ENCODE data around the gene FAM120B. TPM values are rescaled to one million over a fixed set of nuclear protein-coding genes. Genes with fewer than 3 reads are reported as not detected.

FAM120B gene
- total RNA-seq, 1 donor from 2014 or later, result 33.7 TPM

- Mint-ChIP-seq H3K9me3 (peaks cover 9% of the 10 kb centered on the region), H3K36me3 (ENCODE audit: low read depth) (peaks cover 16% of the 10 kb centered on the region), H3K4me3 (peak overlapping the region; percentile 81), H3K27me3 (ENCODE audit: low read depth) (peaks cover 83% of the 10 kb centered on the region), H3K4me1 (peaks cover 55% of the 10 kb centered on the region), H3K27ac (ENCODE audit: unreplicated experiment) (no peak overlapping the region)
- no peak for TF ChIP-seq CTCF (conservative IDR thresholded peaks at IDR 0.05)
- no peak for DNase-seq (ENCODE audit: low read depth, low spot score)
These were observed 9.6 kb upstream of the FAM120B start for GRCh38 chr6:170296746-170297575.

- no peak for DNase-seq (ENCODE audit: low read depth, low spot score)
- peaks cover 47% of the 10 kb centered on the region for H3K4me1 Mint-ChIP-seq
- H3K27me3 Mint-ChIP-seq (ENCODE audit: low read depth), result peaks cover 78% of the 10 kb centered on the region
- H3K36me3 Mint-ChIP-seq (ENCODE audit: low read depth), result peaks cover 19% of the 10 kb centered on the region
- H3K4me3 Mint-ChIP-seq, result peak overlapping the region; percentile 81
- TF ChIP-seq CTCF (conservative IDR thresholded peaks at IDR 0.05), result no peak
- peaks cover 9% of the 10 kb centered on the region for H3K9me3 Mint-ChIP-seq
- peak overlapping the region; percentile 81 for H3K27ac Mint-ChIP-seq (ENCODE audit: unreplicated experiment)
These were observed 8.8 kb upstream of the FAM120B start for GRCh38 chr6:170297576-170298330.

GRCh38 chr6:170298688-170299087 lies 7.9 kb upstream of the FAM120B start:
- DNase-seq (ENCODE audit: low read depth, low spot score), result no peak
- no peak for TF ChIP-seq CTCF (conservative IDR thresholded peaks at IDR 0.05)
- Mint-ChIP-seq H3K27me3 (ENCODE audit: low read depth) (peaks cover 69% of the 10 kb centered on the region), H3K36me3 (ENCODE audit: low read depth) (peaks cover 19% of the 10 kb centered on the region), H3K27ac (ENCODE audit: unreplicated experiment) (no peak overlapping the region), H3K4me1 (peaks cover 38% of the 10 kb centered on the region), H3K9me3 (peaks cover 11% of the 10 kb centered on the region), H3K4me3 (peak overlapping the region; percentile 81)

GRCh38 chr6:170301184-170301583 lies 5.4 kb upstream of the FAM120B start:
- H3K9me3 Mint-ChIP-seq, result peaks cover 11% of the 10 kb centered on the region
- peaks cover 28% of the 10 kb centered on the region for H3K4me1 Mint-ChIP-seq
- no peak for TF ChIP-seq CTCF (conservative IDR thresholded peaks at IDR 0.05)
- no peak overlapping the region for H3K27ac Mint-ChIP-seq (ENCODE audit: unreplicated experiment)
- peaks cover 26% of the 10 kb centered on the region for H3K36me3 Mint-ChIP-seq (ENCODE audit: low read depth)
- no peak for DNase-seq (ENCODE audit: low read depth, low spot score)
- H3K27me3 Mint-ChIP-seq (ENCODE audit: low read depth), result peaks cover 55% of the 10 kb centered on the region
- no peak overlapping the region for H3K4me3 Mint-ChIP-seq

GRCh38 chr6:170305805-170306323 lies 694 bp upstream of the FAM120B start:
- H3K4me1 Mint-ChIP-seq, result peaks cover 32% of the 10 kb centered on the region
- H3K9me3 Mint-ChIP-seq, result peaks cover 8% of the 10 kb centered on the region
- peak overlapping the region; percentile 90 for H3K4me3 Mint-ChIP-seq
- H3K27ac Mint-ChIP-seq (ENCODE audit: unreplicated experiment), result peak overlapping the region; percentile 21
- H3K36me3 Mint-ChIP-seq (ENCODE audit: low read depth), result peaks cover 16% of the 10 kb centered on the region
- TF ChIP-seq CTCF (conservative IDR thresholded peaks at IDR 0.05), result no peak
- H3K27me3 Mint-ChIP-seq (ENCODE audit: low read depth), result peaks cover 14% of the 10 kb centered on the region
- DNase-seq (ENCODE audit: low read depth, low spot score), result no peak

All from neural crest cell (in vitro differentiated cells).